Activated T-cell treated with anti-CD3 and anti-CD28 coated beads for 4 hours (primary cell): ENCODE results near the gene BSG.

Source experiments
- DNase-seq: peaks from one replicate; pipeline ENCODE4 v3.0.0-alpha.2; 2020

BSG gene

GRCh38 chr19:572140-572742 is at the start of gene BSG:
Gene BSG (plus strand): TSS chr19:572596. CDS start chr19:572635, 39 bp downstream.
- DNase-seq = peak; percentile 97

- no peak for DNase-seq
These were observed 49.7 kb upstream of the BSG start for GRCh38 chr19:522726-523125.

GRCh38 chr19:524062-524674 is 48.2 kb upstream of the BSG start:
- DNase-seq = no peak

- DNase-seq = no peak
These were observed 47.4 kb upstream of the BSG start for GRCh38 chr19:525029-525428.

- no peak for DNase-seq
These were observed 46.5 kb upstream of the BSG start for GRCh38 chr19:525857-526419.

GRCh38 chr19:530134-531008 is 42.0 kb upstream of the BSG start:
- DNase-seq = no peak

GRCh38 chr19:531009-531752 is 41.2 kb upstream of the BSG start:
- peak; percentile 85 for DNase-seq

GRCh38 chr19:531753-532560 is 40.4 kb upstream of the BSG start, which contains the start of gene CDC34:
Gene CDC34 (plus strand): TSS chr19:531760. CDS start chr19:531932, 172 bp downstream.
- DNase-seq = no peak

GRCh38 chr19:532561-533363 is 39.6 kb upstream of the BSG start:
- DNase-seq = peak; percentile 25

GRCh38 chr19:533364-534058 is 38.9 kb upstream of the BSG start:
- DNase-seq = no peak

GRCh38 chr19:534088-534487 is 38.3 kb upstream of the BSG start:
- DNase-seq = no peak

- DNase-seq = no peak
These were observed 37.2 kb upstream of the BSG start for GRCh38 chr19:535017-535835.

GRCh38 chr19:536031-536880 is 36.1 kb upstream of the BSG start:
- DNase-seq = no peak

GRCh38 chr19:536881-537404 is 35.5 kb upstream of the BSG start:
- DNase-seq = no peak

GRCh38 chr19:538641-539428 is 33.6 kb upstream of the BSG start:
- no peak for DNase-seq

- no peak for DNase-seq
These were observed 32.9 kb upstream of the BSG start for GRCh38 chr19:539429-540030.
